Activated CD8-positive, alpha-beta memory T cell treated with anti-CD3 and anti-CD28 coated beads, Interleukin-2, amount 10 ng/mL, durations not matched to agents 7 days and 5 days (primary cell): ENCODE measurements around the gene TAX1BP1. TPM values are rescaled to one million over a fixed set of nuclear protein-coding genes. Genes with fewer than 3 reads are reported as not detected.
"Not testable (repeated sequence)": the region's sequence is repeated elsewhere in the genome, so short reads cannot be mapped to it uniquely, and the experiment has no call there.

Source experiments
- ATAC-seq: fragments of 150-1000 bp; cut with Tn5 transposase; one replicate; pipeline ENCODE4 v1.10.0; 2021; ENCODE audit warnings: moderate library complexity
- CTCF ChIA-PET: fragments of 350-600 bp; sonication (Branson Sonifier 250); formaldehyde crosslinking; loops from one replicate; lab custom pipeline; 2021; ENCODE audit warnings: antibody characterized with exemption; lab: Charles Lee
- DNase-seq: peaks from one replicate; pipeline ENCODE4 v3.0.0-alpha.2; 2020
- H3K27ac Mint-ChIP-seq: one replicate; pipeline ENCODE4 v1.8.0; 2021; ENCODE audit warnings: mild to moderate bottlenecking, mixed read lengths
- H3K27me3 Mint-ChIP-seq: one replicate; pipeline ENCODE4 v1.8.0; 2021; ENCODE audit warnings: mixed read lengths
- H3K36me3 Mint-ChIP-seq: one replicate; pipeline ENCODE4 v1.8.0; 2021; ENCODE audit warnings: mild to moderate bottlenecking, mixed read lengths
- H3K4me1 Mint-ChIP-seq: one replicate; pipeline ENCODE4 v1.8.0; 2021; ENCODE audit warnings: mixed read lengths
- H3K4me3 Mint-ChIP-seq: one replicate; pipeline ENCODE4 v1.8.0; 2021; ENCODE audit warnings: mild to moderate bottlenecking, moderate library complexity, mixed read lengths
- H3K9me3 Mint-ChIP-seq: one replicate; pipeline ENCODE4 v1.8.0; 2022; ENCODE audit warnings: low read depth, mixed read lengths
- total RNA-seq, 2 experiments: library from RNA; stranded (reverse); gene quantifications; one replicate each; pipeline ENCODE4 v1.2.3, GENCODE V29; 2021

The TAX1BP1 gene
- total RNA-seq, 2 experiments from 2014 or later, result 61.6 to 70.9 TPM

GRCh38 chr7:27843584-27844305 lies 103.8 kb downstream of the TAX1BP1 start:
- Mint-ChIP-seq H3K36me3 (no peaks in the 10 kb centered on the region), H3K27ac (no peak overlapping the region), H3K4me3 (no peak overlapping the region), H3K4me1 (peaks cover 12% of the 10 kb centered on the region), H3K27me3 (no peaks in the 10 kb centered on the region), H3K9me3 (no peaks in the 10 kb centered on the region)
- ATAC-seq (no peak), DNase-seq (no peak)
- CTCF ChIA-PET, result interaction anchor here (0.9 to 1.1 kb wide), 2 partner anchors 18 to 253 kb away, joined by 4 read pairs; no protein-coding TSS in a partner anchor

DNA sequence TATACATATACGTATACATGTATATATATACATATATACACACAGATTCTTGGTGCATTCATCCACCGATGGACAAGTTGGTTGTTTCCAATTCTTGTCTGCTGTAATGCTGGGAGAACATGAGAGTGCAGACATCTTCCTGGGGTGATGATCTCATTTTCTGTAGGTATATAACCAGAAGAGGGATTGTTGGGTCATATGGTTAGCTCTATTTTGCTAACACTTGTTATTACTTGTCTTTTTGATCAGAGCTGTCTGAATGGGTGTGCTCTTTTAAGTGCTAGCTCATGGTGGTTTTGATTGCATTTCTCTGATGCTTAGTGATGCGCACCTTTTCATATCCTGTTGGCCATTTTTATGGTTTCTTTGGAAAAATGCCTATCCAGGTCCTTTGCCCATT lies 106.4 kb downstream of the TAX1BP1 start:
- no peaks in the 10 kb centered on the region for H3K9me3 Mint-ChIP-seq
- ATAC-seq (peak; percentile 39), DNase-seq (no peak)
- CTCF ChIA-PET, result interaction anchor here (1.6 kb wide), 1 partner anchor 12 kb away, joined by 4 read pairs; no protein-coding TSS in a partner anchor
- no peak overlapping the region for H3K4me3 Mint-ChIP-seq
- no peaks in the 10 kb centered on the region for H3K27me3 Mint-ChIP-seq
- H3K36me3 Mint-ChIP-seq, result no peaks in the 10 kb centered on the region
- H3K27ac Mint-ChIP-seq, result no peak overlapping the region
- H3K4me1 Mint-ChIP-seq, result peaks cover 5% of the 10 kb centered on the region

DNA sequence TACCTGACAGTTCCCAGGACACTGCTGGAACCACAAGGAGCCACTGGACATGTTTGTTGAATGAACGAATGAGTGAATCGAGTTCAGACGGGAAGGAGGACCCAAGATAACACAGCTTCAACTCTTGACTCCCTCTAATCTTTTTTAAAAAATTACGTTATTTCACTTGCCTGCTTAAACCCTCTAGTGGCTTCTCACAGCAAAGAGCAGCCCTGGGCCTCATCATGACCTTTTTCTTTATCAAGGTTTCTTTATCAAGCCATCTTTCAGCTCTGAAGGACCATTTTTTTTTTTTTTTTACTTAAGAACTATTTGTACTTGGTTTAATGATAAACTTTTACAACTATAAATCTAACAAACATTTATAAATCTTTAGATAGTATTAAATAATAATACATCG lies 110.6 kb downstream of the TAX1BP1 start:
- H3K36me3 Mint-ChIP-seq, result peaks cover 3% of the 10 kb centered on the region
- no peaks in the 10 kb centered on the region for H3K27me3 Mint-ChIP-seq
- peaks cover 3% of the 10 kb centered on the region for H3K9me3 Mint-ChIP-seq
- ATAC-seq, result no peak
- no peak overlapping the region for H3K4me3 Mint-ChIP-seq
- no peak for DNase-seq
- H3K4me1 Mint-ChIP-seq, result peaks cover 5% of the 10 kb centered on the region
- CTCF ChIA-PET, result interaction anchor here (2.0 kb wide), 1 partner anchor 10 kb away, joined by 7 read pairs; no protein-coding TSS in a partner anchor
- no peak overlapping the region for H3K27ac Mint-ChIP-seq

DNA sequence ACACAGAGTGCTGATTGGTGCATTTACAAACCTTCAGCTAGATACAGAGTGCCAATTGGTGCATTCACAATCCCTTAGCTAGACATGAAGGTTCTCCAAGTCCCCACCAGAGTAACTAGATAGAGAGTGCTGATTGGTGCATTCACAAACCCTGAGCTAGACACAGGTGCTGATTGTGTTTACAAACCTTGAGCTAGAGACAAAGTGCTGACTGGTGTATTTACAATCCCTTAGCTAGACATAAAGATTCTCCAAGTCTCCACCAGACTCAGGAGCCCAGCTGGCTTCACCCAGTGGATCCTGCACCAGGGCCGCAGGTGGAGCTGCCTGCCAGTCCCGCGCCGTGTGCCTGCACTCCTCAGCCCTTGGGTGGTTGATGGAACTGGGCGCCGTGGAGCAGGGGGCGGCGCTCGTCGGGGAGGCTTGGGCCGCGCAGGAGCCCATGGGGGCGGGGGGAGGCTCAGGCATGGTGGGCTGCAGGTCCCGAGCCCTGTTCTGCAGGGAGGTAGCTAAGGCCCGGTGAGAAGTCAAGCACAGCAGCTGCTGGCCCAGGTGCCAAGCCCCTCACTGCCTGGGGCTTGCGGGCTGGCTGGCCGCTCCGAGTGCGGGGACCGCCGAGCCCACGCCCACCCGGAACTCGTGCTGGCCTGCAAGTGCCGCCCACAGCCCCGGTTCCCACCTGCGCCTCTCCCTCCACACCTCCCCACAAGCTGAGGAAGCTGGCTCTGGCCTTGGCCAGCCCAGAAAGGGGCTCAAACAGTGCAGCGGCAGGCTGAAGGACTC lies 116.9 kb downstream of the TAX1BP1 start:
- CTCF ChIA-PET, result interaction anchor here (1.7 kb wide), 1 partner anchor 11 kb away, joined by 4 read pairs; no protein-coding TSS in a partner anchor
- not testable (repeated sequence) for H3K4me1 Mint-ChIP-seq, H3K36me3 Mint-ChIP-seq, H3K27ac Mint-ChIP-seq, H3K9me3 Mint-ChIP-seq, DNase-seq, H3K27me3 Mint-ChIP-seq, H3K4me3 Mint-ChIP-seq, ATAC-seq

- H3K27ac Mint-ChIP-seq, result no peak overlapping the region
- H3K36me3 Mint-ChIP-seq, result no peaks in the 10 kb centered on the region
- ATAC-seq (no peak), DNase-seq (no peak)
- CTCF ChIA-PET, result interaction anchor here (0.7 kb wide), 1 partner anchor 347 kb away, joined by 3 read pairs; no protein-coding TSS in a partner anchor
- H3K4me1 Mint-ChIP-seq, result no peaks in the 10 kb centered on the region
- H3K4me3 Mint-ChIP-seq, result no peak overlapping the region
- peaks cover 2% of the 10 kb centered on the region for H3K27me3 Mint-ChIP-seq
- H3K9me3 Mint-ChIP-seq, result peaks cover 4% of the 10 kb centered on the region
Observed at GRCh38 chr7:27860800-27861199, 120.8 kb downstream of the TAX1BP1 start.

- Mint-ChIP-seq H3K36me3 (no peaks in the 10 kb centered on the region), H3K27ac (no peak overlapping the region), H3K4me3 (no peak overlapping the region), H3K9me3 (no peaks in the 10 kb centered on the region), H3K4me1 (peaks cover 9% of the 10 kb centered on the region), H3K27me3 (peaks cover 2% of the 10 kb centered on the region)
- CTCF ChIA-PET, result interaction anchor here (0.9 to 1.0 kb wide), 2 partner anchors 8 to 19 kb away, joined by 4 read pairs; no protein-coding TSS in a partner anchor
- ATAC-seq (no peak), DNase-seq (no peak)
Observed at GRCh38 chr7:27861747-27862146, 121.8 kb downstream of the TAX1BP1 start.

GRCh38 chr7:27863880-27864279 lies 123.9 kb downstream of the TAX1BP1 start:
- CTCF ChIA-PET, result interaction anchor here (1.3 kb wide), 1 partner anchor 13 kb away, joined by 3 read pairs; no protein-coding TSS in a partner anchor
- no peaks in the 10 kb centered on the region for H3K9me3 Mint-ChIP-seq
- H3K4me1 Mint-ChIP-seq, result peaks cover 13% of the 10 kb centered on the region
- H3K27me3 Mint-ChIP-seq, result peaks cover 2% of the 10 kb centered on the region
- ATAC-seq (no peak), DNase-seq (no peak)
- H3K4me3 Mint-ChIP-seq, result no peak overlapping the region
- H3K27ac Mint-ChIP-seq, result no peak overlapping the region
- H3K36me3 Mint-ChIP-seq, result no peaks in the 10 kb centered on the region

DNA sequence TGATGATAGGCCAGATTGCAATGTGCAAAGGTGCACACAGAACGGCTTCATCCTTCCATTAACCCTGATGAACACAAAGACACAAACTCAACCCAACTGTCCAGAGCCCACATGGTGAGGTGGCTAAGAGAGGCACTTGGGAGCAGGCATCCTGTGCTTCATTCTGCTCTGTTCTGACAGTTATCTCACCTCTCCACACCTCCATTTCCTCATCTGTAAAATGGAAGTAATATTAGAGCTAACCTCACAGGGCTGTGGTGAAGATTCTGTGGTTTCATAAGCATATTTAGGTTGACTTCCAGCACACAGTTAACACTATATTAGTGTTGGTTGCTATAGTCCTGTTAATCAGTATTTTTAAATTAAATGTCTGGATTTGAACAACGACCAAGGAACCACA lies 126.3 kb downstream of the TAX1BP1 start:
- Mint-ChIP-seq H3K27ac (no peak overlapping the region), H3K4me3 (no peak overlapping the region), H3K4me1 (peaks cover 13% of the 10 kb centered on the region), H3K9me3 (no peaks in the 10 kb centered on the region), H3K36me3 (no peaks in the 10 kb centered on the region), H3K27me3 (peaks cover 2% of the 10 kb centered on the region)
- ATAC-seq (peak; percentile 51), DNase-seq (no peak)
- CTCF ChIA-PET, result no interaction called here

DNA sequence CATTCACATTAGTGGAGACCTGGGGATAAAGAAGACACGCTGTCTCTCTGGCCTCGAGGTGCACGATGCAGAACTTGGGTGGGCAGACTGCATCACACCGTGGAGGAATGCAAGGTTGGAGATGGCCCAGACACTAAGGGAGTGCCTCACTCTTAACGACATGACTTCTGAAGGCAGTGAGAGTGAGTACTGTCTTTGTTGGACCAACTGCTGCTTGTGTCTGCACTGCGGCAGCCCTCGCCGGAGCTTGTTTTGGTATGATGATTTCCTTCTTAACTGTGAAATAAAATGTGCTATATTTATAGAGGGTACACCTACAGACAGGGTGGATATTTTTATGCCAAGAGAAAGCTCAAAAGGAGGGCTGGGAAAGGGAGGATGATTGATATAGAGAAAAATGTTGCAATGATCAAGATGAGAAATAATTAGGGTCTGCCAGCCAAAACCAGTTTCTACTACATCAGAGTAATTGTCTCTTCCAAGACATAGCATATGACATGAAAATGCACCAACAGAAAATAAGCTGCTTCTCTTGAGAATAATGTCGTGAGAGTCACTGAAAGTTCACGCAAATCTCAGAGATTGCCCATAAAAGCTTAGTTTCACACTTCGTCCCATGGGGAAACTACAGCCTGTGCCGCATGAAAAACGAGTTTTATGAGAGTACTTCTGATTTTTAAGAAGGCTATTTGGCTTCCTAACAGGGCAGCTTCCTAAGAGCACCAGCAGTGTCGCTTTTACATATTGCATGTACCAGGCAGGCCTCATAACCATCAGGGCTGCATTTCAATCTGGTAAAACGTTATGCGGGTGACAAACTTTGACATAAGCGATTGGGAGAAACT lies 127.1 kb downstream of the TAX1BP1 start:
- ATAC-seq (no peak), DNase-seq (no peak)
- H3K27me3 Mint-ChIP-seq, result peaks cover 2% of the 10 kb centered on the region
- H3K27ac Mint-ChIP-seq, result no peak overlapping the region
- no peak overlapping the region for H3K4me3 Mint-ChIP-seq
- CTCF ChIA-PET, result no interaction called here
- peaks cover 13% of the 10 kb centered on the region for H3K4me1 Mint-ChIP-seq
- no peaks in the 10 kb centered on the region for H3K36me3 Mint-ChIP-seq
- no peaks in the 10 kb centered on the region for H3K9me3 Mint-ChIP-seq

DNA sequence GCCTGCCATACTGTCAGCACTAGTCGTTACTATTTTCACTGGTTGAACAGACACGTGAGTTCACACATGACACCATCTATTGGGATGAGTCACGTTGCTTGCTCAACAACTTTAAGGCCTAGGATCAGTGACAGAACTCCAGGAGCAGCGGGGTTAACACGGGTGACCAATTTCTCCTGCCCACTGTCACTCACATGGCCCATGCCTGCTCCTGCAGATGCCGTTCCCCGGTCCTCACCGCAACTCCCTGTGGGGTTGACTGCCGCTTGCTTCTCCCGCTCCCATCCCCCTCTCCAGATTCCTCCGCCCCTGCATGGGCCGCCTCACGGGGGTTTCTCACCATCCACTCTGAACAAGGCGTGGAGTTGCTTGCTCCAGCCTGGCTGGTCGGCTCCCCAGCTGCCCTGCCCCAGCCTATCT lies 128.2 kb downstream of the TAX1BP1 start:
- Mint-ChIP-seq H3K4me1 (peaks cover 13% of the 10 kb centered on the region), H3K9me3 (no peaks in the 10 kb centered on the region), H3K36me3 (no peaks in the 10 kb centered on the region), H3K4me3 (no peak overlapping the region), H3K27me3 (no peaks in the 10 kb centered on the region), H3K27ac (no peak overlapping the region)
- CTCF ChIA-PET, result no interaction called here
- ATAC-seq (no peak), DNase-seq (no peak)

GRCh38 chr7:27869056-27869455 lies 129.1 kb downstream of the TAX1BP1 start:
- ATAC-seq, result no peak
- Mint-ChIP-seq H3K4me3 (no peak overlapping the region), H3K36me3 (no peaks in the 10 kb centered on the region), H3K4me1 (peaks cover 13% of the 10 kb centered on the region), H3K27ac (no peak overlapping the region), H3K9me3 (no peaks in the 10 kb centered on the region), H3K27me3 (no peaks in the 10 kb centered on the region)
- CTCF ChIA-PET, result no interaction called here
- no peak for DNase-seq

- H3K36me3 Mint-ChIP-seq, result no peaks in the 10 kb centered on the region
- peaks cover 13% of the 10 kb centered on the region for H3K4me1 Mint-ChIP-seq
- CTCF ChIA-PET, result no interaction called here
- no peak overlapping the region for H3K4me3 Mint-ChIP-seq
- DNase-seq (no peak), ATAC-seq (no peak)
- no peaks in the 10 kb centered on the region for H3K27me3 Mint-ChIP-seq
- no peak overlapping the region for H3K27ac Mint-ChIP-seq
- no peaks in the 10 kb centered on the region for H3K9me3 Mint-ChIP-seq
Observed at GRCh38 chr7:27870595-27870994, 130.6 kb downstream of the TAX1BP1 start.

GRCh38 chr7:27871086-27871485 lies 131.1 kb downstream of the TAX1BP1 start:
- H3K27ac Mint-ChIP-seq, result no peak overlapping the region
- CTCF ChIA-PET, result no interaction called here

More at GRCh38 chr7:27871086-27871485, 131.1 kb downstream of the TAX1BP1 start:
- no peaks in the 10 kb centered on the region for H3K36me3 Mint-ChIP-seq
- H3K9me3 Mint-ChIP-seq, result no peaks in the 10 kb centered on the region
- no peaks in the 10 kb centered on the region for H3K27me3 Mint-ChIP-seq
- DNase-seq, result no peak
- H3K4me3 Mint-ChIP-seq, result no peak overlapping the region
- peaks cover 10% of the 10 kb centered on the region for H3K4me1 Mint-ChIP-seq
- no peak for ATAC-seq
